RPMI7951 (cell line): Measurements from ENCODE around the gene IL20RB. TPM values are rescaled to one million over a fixed set of nuclear protein-coding genes. Genes with fewer than 3 reads are reported as not detected.

ENCODE experiments used
- DNase-seq: peaks from one replicate; pipeline ENCODE4 v3.0.0-alpha.2; 2012; ENCODE audit warnings: low read depth
- total RNA-seq: library from RNA; depleted of rRNA; stranded (reverse); fragments of >200 nt; shearing (Covaris generic); gene quantifications from 2 replicates; pipeline ENCODE4 v1.2.3, GENCODE V29; 2014; rRNA removed

IL20RB gene
- total RNA-seq, 1 experiment from 2014 or later = 17.2 TPM

DNA sequence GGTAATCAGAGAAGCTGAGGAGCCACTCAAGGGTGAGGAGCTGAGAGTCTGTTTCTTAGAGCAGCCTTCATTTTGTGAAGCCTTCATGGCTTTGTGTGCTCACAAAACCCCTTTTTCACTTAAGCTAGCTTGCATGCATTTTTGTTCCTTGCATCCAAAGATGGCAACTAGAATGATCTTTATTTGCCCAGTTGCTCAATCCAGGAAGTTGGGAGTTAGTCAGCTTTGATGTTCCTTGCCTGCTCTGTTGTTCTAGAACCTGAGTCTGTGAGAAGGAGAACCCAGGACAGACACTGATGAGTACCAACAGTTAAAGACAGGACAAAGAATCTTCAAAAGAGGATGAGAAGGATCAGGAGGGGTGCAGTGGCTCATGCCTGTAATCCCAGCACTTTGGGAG lies 81.8 kb downstream of the IL20RB start:
- no peak for DNase-seq

GRCh38 chr3:137041251-137041650 lies 83.5 kb downstream of the IL20RB start:
- no peak for DNase-seq

GRCh38 chr3:137041686-137042085 lies 83.9 kb downstream of the IL20RB start:
- no peak for DNase-seq

GRCh38 chr3:137046747-137047146 lies 89.0 kb downstream of the IL20RB start:
- DNase-seq = no peak

DNA sequence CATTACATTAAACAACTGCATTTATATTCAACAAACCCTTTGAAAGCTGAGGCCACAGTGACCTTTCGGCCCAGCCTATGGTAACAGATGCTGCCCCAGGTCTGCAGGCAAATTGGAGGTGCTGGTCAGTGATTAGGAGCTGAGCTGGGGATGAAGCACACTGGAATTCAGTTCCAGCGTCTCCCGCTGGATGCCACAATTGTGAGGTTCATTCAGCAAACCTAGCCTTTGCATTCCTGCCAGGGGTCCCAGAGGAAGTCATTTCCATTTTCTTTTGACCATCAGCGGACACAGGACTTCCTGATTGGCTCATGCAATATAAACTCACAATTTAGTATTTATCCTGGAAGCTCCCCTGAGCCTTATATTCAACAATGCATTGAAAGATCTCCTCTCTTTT lies 89.5 kb downstream of the IL20RB start:
- DNase-seq = no peak

- DNase-seq = no peak
Measured at GRCh38 chr3:137050281-137050680, 92.5 kb downstream of the IL20RB start.

DNA sequence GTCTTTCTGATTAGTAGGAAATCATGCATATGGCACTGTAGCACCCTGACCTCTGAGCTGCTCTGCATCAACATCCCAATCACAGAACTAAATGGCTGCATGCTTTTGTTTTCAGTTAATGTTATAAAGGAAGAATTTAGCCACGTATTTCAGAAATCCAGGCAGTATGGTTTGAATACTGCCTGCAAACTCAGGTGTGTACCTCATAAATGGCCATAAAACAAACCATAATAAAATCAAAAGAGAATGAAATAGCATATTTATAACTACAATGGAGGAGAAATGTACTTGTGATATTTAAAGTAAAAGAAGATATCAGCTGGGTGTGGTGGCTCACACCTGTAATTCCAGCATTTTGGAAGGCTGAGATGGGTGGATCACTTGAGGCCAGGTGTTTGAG lies 94.5 kb downstream of the IL20RB start:
- no peak for DNase-seq

Other genes starting within 250 kb of the IL20RB start
- gene STAG1, start 205.6 kb upstream of the IL20RB start, total RNA-seq = 39.7 and 42.5 TPM in 2 replicates
- gene SLC35G2, start 138.9 kb upstream of the IL20RB start, total RNA-seq = 19.4 and 21.7 TPM in 2 replicates
- 35.8 and 37.0 TPM in 2 replicates for gene NCK1, start 95.8 kb upstream of the IL20RB start, total RNA-seq